ENCODE results near the gene TM6SF1.
"Not testable (repeated sequence)": the region's sequence is repeated elsewhere in the genome, so short reads cannot be mapped to it uniquely, and the experiment has no call there.

Gene TM6SF1

DNA sequence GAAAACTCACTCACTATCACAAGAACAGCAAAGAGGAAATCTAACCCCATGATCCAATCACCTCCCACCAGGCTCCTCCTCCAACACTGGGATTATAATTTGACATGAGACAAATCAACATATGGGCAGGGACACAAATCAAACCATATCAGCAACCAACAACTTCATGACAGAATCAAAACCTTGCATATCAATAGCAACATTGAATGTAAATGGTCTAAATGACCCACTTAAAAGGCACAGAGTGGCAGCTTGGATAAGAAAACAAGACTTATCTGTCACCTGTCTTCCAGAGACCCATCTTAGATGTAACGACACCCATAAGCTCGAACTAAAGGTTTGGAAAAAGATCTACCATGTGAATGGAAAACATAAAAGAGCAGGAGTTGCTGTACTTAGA is 59.4 kb downstream of the TM6SF1 start:
- no peak overlapping the region for H3K4me2 ChIP-seq (ENCODE audit: insufficient read depth, low read length)
- DNase-seq (no peak), ATAC-seq (ENCODE audit: insufficient read depth, low read depth) (no peak)
- no peak overlapping the region for H3K27ac ChIP-seq (ENCODE audit: low read length)
- no peaks in the 10 kb centered on the region for H4K20me1 ChIP-seq (ENCODE audit: insufficient read depth, low read length)
- no peaks in the 10 kb centered on the region for H3K27me3 ChIP-seq (ENCODE audit: insufficient read depth, low read length, poor library complexity)
- peaks cover 14% of the 10 kb centered on the region for H3K4me1 ChIP-seq (ENCODE audit: insufficient read depth, low read length)
- H3K9ac ChIP-seq (ENCODE audit: low read depth, low read length), result no peak overlapping the region
- H3K4me3 ChIP-seq (ENCODE audit: low read depth in 1 of 2, low read length in 2 of 2), result no peak overlapping the region
- TF ChIP-seq, protein P1, sequence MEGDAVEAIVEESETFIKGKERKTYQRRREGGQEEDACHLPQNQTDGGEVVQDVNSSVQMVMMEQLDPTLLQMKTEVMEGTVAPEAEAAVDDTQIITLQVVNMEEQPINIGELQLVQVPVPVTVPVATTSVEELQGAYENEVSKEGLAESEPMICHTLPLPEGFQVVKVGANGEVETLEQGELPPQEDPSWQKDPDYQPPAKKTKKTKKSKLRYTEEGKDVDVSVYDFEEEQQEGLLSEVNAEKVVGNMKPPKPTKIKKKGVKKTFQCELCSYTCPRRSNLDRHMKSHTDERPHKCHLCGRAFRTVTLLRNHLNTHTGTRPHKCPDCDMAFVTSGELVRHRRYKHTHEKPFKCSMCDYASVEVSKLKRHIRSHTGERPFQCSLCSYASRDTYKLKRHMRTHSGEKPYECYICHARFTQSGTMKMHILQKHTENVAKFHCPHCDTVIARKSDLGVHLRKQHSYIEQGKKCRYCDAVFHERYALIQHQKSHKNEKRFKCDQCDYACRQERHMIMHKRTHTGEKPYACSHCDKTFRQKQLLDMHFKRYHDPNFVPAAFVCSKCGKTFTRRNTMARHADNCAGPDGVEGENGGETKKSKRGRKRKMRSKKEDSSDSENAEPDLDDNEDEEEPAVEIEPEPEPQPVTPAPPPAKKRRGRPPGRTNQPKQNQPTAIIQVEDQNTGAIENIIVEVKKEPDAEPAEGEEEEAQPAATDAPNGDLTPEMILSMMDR (IDR thresholded peaks at IDR 0.05; ENCODE audit: borderline replicate concordance, extremely low read depth, low read length, poor library complexity, severe bottlenecking), result no peak
- no peak for TF ChIP-seq EZH2 (IDR thresholded peaks at IDR 0.05; ENCODE audit: borderline replicate concordance, low read depth, low read length, severe bottlenecking)
- H2AFZ ChIP-seq (ENCODE audit: low read depth, low read length), result no peak overlapping the region
- H3K79me2 ChIP-seq (ENCODE audit: insufficient read depth, low read length), result peaks cover 52% of the 10 kb centered on the region
- H3K9me3 ChIP-seq (ENCODE audit: insufficient read depth, low read length, severe bottlenecking), result peaks cover 9% of the 10 kb centered on the region
- no peaks in the 10 kb centered on the region for H3K36me3 ChIP-seq (ENCODE audit: insufficient read depth, low read length)

DNA sequence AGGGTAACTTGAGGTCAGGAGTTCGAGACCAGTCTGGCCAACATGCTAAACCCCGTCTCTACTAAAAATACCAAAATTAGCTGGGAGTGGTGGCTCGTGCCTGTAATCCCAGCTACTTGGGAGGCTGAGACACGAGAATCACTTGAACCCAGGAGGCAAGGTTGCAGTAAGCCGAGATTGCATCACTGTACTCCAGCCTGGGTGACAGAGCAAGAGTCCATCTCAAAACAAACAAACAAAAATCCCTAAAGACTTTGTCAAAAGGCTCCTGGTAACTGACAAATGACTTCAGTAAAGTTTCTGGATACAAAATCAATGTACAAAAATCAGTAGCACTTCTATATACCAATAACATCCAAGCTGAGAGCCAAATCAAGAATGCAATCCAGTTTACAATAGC is 62.1 kb downstream of the TM6SF1 start:
- not testable (repeated sequence) for DNase-seq; H3K4me3 ChIP-seq (ENCODE audit: low read depth in 1 of 2, low read length in 2 of 2); H3K36me3 ChIP-seq (ENCODE audit: insufficient read depth, low read length); H4K20me1 ChIP-seq (ENCODE audit: insufficient read depth, low read length); H3K27ac ChIP-seq (ENCODE audit: low read length); H3K9ac ChIP-seq (ENCODE audit: low read depth, low read length); H3K27me3 ChIP-seq (ENCODE audit: insufficient read depth, low read length, poor library complexity); H2AFZ ChIP-seq (ENCODE audit: low read depth, low read length); ATAC-seq (ENCODE audit: insufficient read depth, low read depth); H3K9me3 ChIP-seq (ENCODE audit: insufficient read depth, low read length, severe bottlenecking); H3K4me2 ChIP-seq (ENCODE audit: insufficient read depth, low read length)
- Histone ChIP-seq H3K79me2 (ENCODE audit: insufficient read depth, low read length) (peaks cover 56% of the 10 kb centered on the region), H3K4me1 (ENCODE audit: insufficient read depth, low read length) (peaks cover 11% of the 10 kb centered on the region)

DNA sequence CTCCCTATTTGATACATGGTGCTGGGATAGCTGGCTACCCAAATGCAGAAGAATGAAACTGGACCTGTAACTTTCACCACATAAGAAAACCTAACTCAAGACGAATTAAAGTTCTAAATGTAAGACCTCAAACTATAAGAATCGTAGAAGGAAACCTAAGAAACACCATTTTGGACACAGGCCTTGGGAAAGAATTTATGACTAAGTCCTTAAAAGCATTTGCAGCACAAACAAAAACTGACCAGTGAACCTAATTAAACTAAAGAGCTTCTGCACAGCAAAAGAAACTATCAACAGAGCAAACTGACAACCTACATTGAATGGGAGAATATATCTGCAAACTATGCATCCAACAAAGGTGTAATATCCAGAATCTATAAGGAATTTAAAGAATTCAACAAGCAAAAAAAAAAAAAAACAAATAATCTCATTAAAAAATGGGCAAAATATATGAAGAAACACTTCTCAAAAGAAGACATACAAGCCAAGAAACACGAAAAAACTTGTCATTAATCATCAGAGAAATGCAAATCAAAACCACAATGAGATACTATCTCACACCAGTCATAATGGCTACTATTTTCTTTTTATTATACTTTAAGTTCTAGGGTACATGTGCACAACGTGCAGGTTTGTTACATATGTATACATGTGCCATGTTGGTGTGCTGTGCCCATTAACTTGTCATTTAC is 63.2 kb downstream of the TM6SF1 start:
- no peaks in the 10 kb centered on the region for H3K36me3 ChIP-seq (ENCODE audit: insufficient read depth, low read length)
- no peak overlapping the region for H3K4me3 ChIP-seq (ENCODE audit: low read depth in 1 of 2, low read length in 2 of 2)
- no peak overlapping the region for H3K9ac ChIP-seq (ENCODE audit: low read depth, low read length)
- H2AFZ ChIP-seq (ENCODE audit: low read depth, low read length), result no peak overlapping the region
- peaks cover 9% of the 10 kb centered on the region for H3K9me3 ChIP-seq (ENCODE audit: insufficient read depth, low read length, severe bottlenecking)
- no peak for TF ChIP-seq EZH2 (IDR thresholded peaks at IDR 0.05; ENCODE audit: borderline replicate concordance, low read depth, low read length, severe bottlenecking)
- TF ChIP-seq, protein P1 (IDR thresholded peaks at IDR 0.05; ENCODE audit: borderline replicate concordance, extremely low read depth, low read length, poor library complexity, severe bottlenecking), result no peak
- H3K27ac ChIP-seq (ENCODE audit: low read length), result no peak overlapping the region
- H3K4me1 ChIP-seq (ENCODE audit: insufficient read depth, low read length), result peaks cover under 1% of the 10 kb centered on the region; the same call in 1 of the 2 replicates
- peaks cover 52% of the 10 kb centered on the region for H3K79me2 ChIP-seq (ENCODE audit: insufficient read depth, low read length)
- H3K4me2 ChIP-seq (ENCODE audit: insufficient read depth, low read length), result no peak overlapping the region
- H3K27me3 ChIP-seq (ENCODE audit: insufficient read depth, low read length, poor library complexity), result no peaks in the 10 kb centered on the region
- no peaks in the 10 kb centered on the region for H4K20me1 ChIP-seq (ENCODE audit: insufficient read depth, low read length)
- no peak for ATAC-seq (ENCODE audit: insufficient read depth, low read depth)
- no peak for DNase-seq

DNA sequence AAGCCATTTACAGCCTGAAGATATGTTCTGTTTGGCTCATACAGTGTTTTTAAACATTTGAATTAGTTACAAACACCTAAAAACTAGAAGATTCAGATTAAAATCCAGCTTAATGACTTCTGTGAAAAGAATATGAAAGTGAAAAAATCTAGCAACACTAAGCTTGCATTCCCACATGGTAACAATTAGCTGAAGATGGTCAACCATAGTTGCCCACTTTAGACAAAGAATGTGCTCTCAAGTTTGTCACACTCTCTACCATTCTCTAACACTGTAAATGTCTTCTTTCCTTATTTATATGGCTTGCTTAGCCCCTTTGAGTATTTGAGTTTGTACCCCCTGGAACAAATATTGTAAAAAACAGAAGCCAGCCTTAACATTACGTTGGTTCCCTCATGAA is 67.4 kb downstream of the TM6SF1 start:
- Histone ChIP-seq H3K27me3 (ENCODE audit: insufficient read depth, low read length, poor library complexity) (no peaks in the 10 kb centered on the region), H3K4me1 (ENCODE audit: insufficient read depth, low read length) (no peaks in the 10 kb centered on the region), H3K4me3 (ENCODE audit: low read depth in 1 of 2, low read length in 2 of 2) (no peak overlapping the region), H3K79me2 (ENCODE audit: insufficient read depth, low read length) (peaks cover 26% of the 10 kb centered on the region), H3K36me3 (ENCODE audit: insufficient read depth, low read length) (no peaks in the 10 kb centered on the region), H4K20me1 (ENCODE audit: insufficient read depth, low read length) (peaks cover 4% of the 10 kb centered on the region; the same call in 1 of the 2 replicates), H3K4me2 (ENCODE audit: insufficient read depth, low read length) (no peak overlapping the region), H3K9me3 (ENCODE audit: insufficient read depth, low read length, severe bottlenecking) (no peaks in the 10 kb centered on the region), H3K27ac (ENCODE audit: low read length) (no peak overlapping the region), H2AFZ (ENCODE audit: low read depth, low read length) (no peak overlapping the region), H3K9ac (ENCODE audit: low read depth, low read length) (no peak overlapping the region)
- no peak for DNase-seq
- TF ChIP-seq, protein P1 (IDR thresholded peaks at IDR 0.05; ENCODE audit: borderline replicate concordance, extremely low read depth, low read length, poor library complexity, severe bottlenecking), result no peak
- TF ChIP-seq EZH2 (IDR thresholded peaks at IDR 0.05; ENCODE audit: borderline replicate concordance, low read depth, low read length, severe bottlenecking), result no peak
- no peak for ATAC-seq (ENCODE audit: insufficient read depth, low read depth)

Data from DND-41 (cell line).